GM06990 (cell line): ENCODE measurements around the gene EZR.

Experiments
- DNase-seq: peaks from one replicate; pipeline ENCODE4 v3.0.0-alpha.2; 2011; ENCODE audit not compliant: insufficient read length; ENCODE audit errors: extremely low read depth
- H3K27me3 ChIP-seq: replicated peaks from 2 replicates; pipeline ENCODE4 v1.6.0; 2011; ENCODE audit warnings: low read length; ENCODE audit not compliant: control insufficient read depth, insufficient read depth
- H3K36me3 ChIP-seq: 2 replicates; pipeline ENCODE4 v1.5.1; 2011; ENCODE audit warnings: low read length; ENCODE audit not compliant: control insufficient read depth, insufficient read depth
- H3K4me3 ChIP-seq: replicated peaks from 2 replicates; pipeline ENCODE4 v1.5.1; 2011; ENCODE audit warnings: low read depth, mild to moderate bottlenecking, control low read depth, low read length
- CTCF ChIP-seq: IDR thresholded peaks from 2 replicates; pipeline ENCODE4 v1.5.1; 2011; ENCODE audit warnings: low read length, control low read depth, mild to moderate bottlenecking, inconsistent platforms; ENCODE audit not compliant: insufficient read depth, poor library complexity, severe bottlenecking

EZR gene

DNA sequence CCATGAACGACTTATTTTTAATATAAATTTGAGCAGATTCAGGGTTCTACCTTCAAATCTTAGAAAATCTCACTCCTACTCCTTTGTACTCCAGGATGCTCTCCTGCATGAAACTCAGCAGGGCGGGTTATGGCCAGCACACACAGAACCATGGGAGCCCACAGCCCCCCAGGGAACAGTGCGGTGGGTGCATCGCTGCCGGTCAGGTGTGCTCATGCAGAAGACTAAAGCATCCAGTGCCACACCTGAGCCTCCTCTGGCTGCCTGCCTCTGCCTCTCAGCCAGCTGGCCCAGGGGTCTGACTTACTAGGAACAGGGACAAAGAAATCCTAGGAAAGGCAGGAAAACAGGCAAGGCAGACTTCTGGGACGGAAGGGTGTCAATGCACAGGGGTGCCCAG is 31.8 kb downstream of the EZR start:
- Histone ChIP-seq H3K27me3 (no peaks in the 10 kb centered on the region), H3K4me3 (no peak overlapping the region), H3K36me3 (peaks cover 42% of the 10 kb centered on the region)
- TF ChIP-seq CTCF, result no peak
- DNase-seq, result no peak

DNA sequence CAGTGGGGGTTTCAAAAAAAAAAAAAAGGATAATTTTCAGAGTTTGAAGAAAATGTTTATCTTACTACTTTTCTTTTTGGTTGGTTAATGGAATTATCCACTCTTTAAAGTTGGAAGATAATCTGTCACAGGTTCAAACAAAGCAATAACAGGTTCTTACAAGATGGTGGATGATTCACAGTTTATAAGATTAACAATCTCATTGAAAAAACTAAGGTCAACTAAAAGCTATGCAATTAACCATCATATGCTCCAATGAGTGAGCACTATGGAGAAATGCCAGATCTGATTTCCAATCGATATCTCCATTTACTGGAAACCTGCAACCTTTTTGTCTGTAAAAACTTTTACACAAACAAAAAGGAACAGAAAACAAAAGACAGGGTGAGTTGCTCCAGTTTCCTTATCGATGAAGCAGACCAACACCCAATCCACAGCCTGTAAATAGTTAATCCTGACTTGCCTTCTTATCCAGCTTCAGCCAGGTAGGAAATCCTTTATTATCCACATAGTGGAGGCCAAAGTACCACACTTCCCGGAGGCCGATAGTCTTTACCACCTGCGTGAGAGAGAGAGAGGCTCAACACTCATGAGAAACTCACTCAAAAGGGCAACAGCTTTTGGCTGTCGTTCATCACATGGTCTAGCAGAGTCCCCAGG is 32.4 kb downstream of the EZR start:
- no peak for TF ChIP-seq CTCF
- H3K36me3 ChIP-seq, result peaks cover 48% of the 10 kb centered on the region
- no peak for DNase-seq
- no peaks in the 10 kb centered on the region for H3K27me3 ChIP-seq
- H3K4me3 ChIP-seq, result no peak overlapping the region

- H3K27me3 ChIP-seq, result no peaks in the 10 kb centered on the region
- peaks cover 55% of the 10 kb centered on the region for H3K36me3 ChIP-seq
- DNase-seq, result no peak
- no peak for TF ChIP-seq CTCF
- H3K4me3 ChIP-seq, result no peak overlapping the region
These were observed 34.1 kb downstream of the EZR start for GRCh38 chr6:158785036-158785435.

- DNase-seq, result no peak
- Histone ChIP-seq H3K36me3 (peaks cover 55% of the 10 kb centered on the region), H3K27me3 (no peaks in the 10 kb centered on the region), H3K4me3 (no peak overlapping the region)
- no peak for TF ChIP-seq CTCF
These were observed 34.7 kb downstream of the EZR start for GRCh38 chr6:158784505-158784904.

DNA sequence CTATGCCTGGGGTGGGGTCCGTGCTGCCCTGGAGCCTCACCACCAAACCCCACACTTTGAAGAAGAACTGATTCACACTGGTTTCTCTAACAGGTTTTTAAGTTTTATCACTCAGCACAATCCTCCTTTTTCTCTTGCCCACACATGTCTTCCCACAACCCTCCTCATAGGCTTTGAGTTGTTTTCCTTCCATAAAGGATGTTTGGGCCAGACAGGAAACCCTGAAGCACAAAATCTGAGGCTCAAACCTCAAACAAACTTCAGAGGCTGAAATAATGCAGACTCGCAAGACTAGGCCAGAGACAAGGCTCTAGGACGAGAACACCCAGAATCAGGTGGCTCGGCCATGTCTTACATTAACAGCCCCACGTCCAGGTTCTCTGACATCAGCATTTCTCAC is 35.3 kb downstream of the EZR start:
- Histone ChIP-seq H3K4me3 (no peak overlapping the region), H3K36me3 (peaks cover 59% of the 10 kb centered on the region), H3K27me3 (no peaks in the 10 kb centered on the region)
- no peak for TF ChIP-seq CTCF
- no peak for DNase-seq

- no peaks in the 10 kb centered on the region for H3K27me3 ChIP-seq
- no peak for DNase-seq
- no peak overlapping the region for H3K4me3 ChIP-seq
- no peak for TF ChIP-seq CTCF
- peaks cover 58% of the 10 kb centered on the region for H3K36me3 ChIP-seq
These were observed 36.1 kb downstream of the EZR start for GRCh38 chr6:158783167-158783450.
